Caco-2 (cell line): Measurements from ENCODE around the gene ZMAT5. TPM values are rescaled to one million over a fixed set of nuclear protein-coding genes. Genes with fewer than 3 reads are reported as not detected.

Experiments
- BruUV-seq: library from RNA; stranded (reverse); fragments of 400-500 nt; replicated peaks from 2 replicates; lab custom pipeline; 2021; lab: Mats Ljungman, UMichigan
- CTCF ChIA-PET: fragments of 300-600 bp; sonication (Branson Sonifier 250); formaldehyde crosslinking; loops from one replicate; lab custom pipeline; 2022; ENCODE audit warnings: antibody characterized with exemption; lab: Charles Lee
- POLR2A ChIA-PET: fragments of 300-600 bp; sonication (Branson Sonifier 250); formaldehyde crosslinking; loops from one replicate; lab custom pipeline; 2022; ENCODE audit warnings: antibody characterized with exemption; lab: Charles Lee
- DNase-seq, 2 experiments: peaks; one replicate each; pipeline versions ENCODE4 v3.0.0 to v3.0.0-alpha.2; 2020 to 2022
- H3K27me3 ChIP-seq: replicated peaks from 2 replicates; pipeline ENCODE4 v1.6.0; 2011; ENCODE audit warnings: low read length; ENCODE audit not compliant: control insufficient read depth, insufficient read depth
- H3K36me3 ChIP-seq: 2 replicates; pipeline ENCODE4 v1.5.1; 2011; ENCODE audit warnings: low read length; ENCODE audit not compliant: control insufficient read depth, insufficient read depth
- H3K4me1 ChIP-seq: fragments of 250-450 bp; sonication (Bioruptor Pico); 2 replicates; pipeline ENCODE4 v1.5.1; 2020; ENCODE audit warnings: mild to moderate bottlenecking
- H3K4me3 ChIP-seq: 2 replicates; pipeline ENCODE4 v1.5.1; 2011; ENCODE audit warnings: low read depth, mild to moderate bottlenecking, control low read depth, low read length
- H3K9me3 ChIP-seq: fragments of 250-450 bp; sonication (Bioruptor Pico); 2 replicates; pipeline ENCODE4 v1.5.1; 2020; ENCODE audit warnings: mild to moderate bottlenecking, moderate library complexity
- H3K27ac Mint-ChIP-seq: one replicate; pipeline ENCODE4 v1.8.0; 2022; ENCODE audit warnings: mixed read lengths; ENCODE audit not compliant: unreplicated experiment
- H3K27me3 Mint-ChIP-seq: one replicate; pipeline ENCODE4 v1.8.0; 2022; ENCODE audit warnings: mixed read lengths; ENCODE audit not compliant: insufficient read depth, unreplicated experiment
- H3K36me3 Mint-ChIP-seq: one replicate; pipeline ENCODE4 v1.8.0; 2022; ENCODE audit warnings: mild to moderate bottlenecking, mixed read lengths; ENCODE audit not compliant: insufficient read depth, unreplicated experiment
- H3K4me1 Mint-ChIP-seq: one replicate; pipeline ENCODE4 v1.8.0; 2022; ENCODE audit warnings: low read depth, mixed read lengths; ENCODE audit not compliant: unreplicated experiment
- H3K4me3 Mint-ChIP-seq: one replicate; pipeline ENCODE4 v1.8.0; 2022; ENCODE audit warnings: mild to moderate bottlenecking, moderate library complexity, mixed read lengths; ENCODE audit not compliant: unreplicated experiment
- H3K9me3 Mint-ChIP-seq: one replicate; pipeline ENCODE4 v1.8.0; 2022; ENCODE audit warnings: mixed read lengths; ENCODE audit not compliant: unreplicated experiment
- CTCF ChIP-seq, 2 experiments: fragments of 200-600 bp in 1 of 2; IDR thresholded peaks; 1 replicate in 1 of 2; 2 replicates in 1 of 2; pipeline versions ENCODE4 v1.5.1 to v1.8.0; 2011 to 2022; ENCODE audit warnings: antibody characterized with exemption in 1 of 2, control low read depth in 1 of 2, inconsistent platforms in 1 of 2, low read depth in 1 of 2, low read length in 1 of 2, mild to moderate bottlenecking in 1 of 2, moderate library complexity in 1 of 2; ENCODE audit not compliant: insufficient read depth in 1 of 2, severe bottlenecking in 1 of 2, unreplicated experiment in 1 of 2
- intact Hi-C: fragments of 100-400 bp; cut with micrococcal nuclease; formaldehyde crosslinking; loops from one replicate; pipeline ENCODE4 v1.10.0; 2022; ENCODE audit not compliant: unreplicated experiment
- total RNA-seq: library from RNA; stranded (reverse); gene quantifications from 2 replicates; pipeline ENCODE4 v1.2.3, GENCODE V29; 2022

Gene ZMAT5
- total RNA-seq, 1 experiment from 2014 or later, result 19.7 TPM

GRCh38 chr22:29767171-29768051 is 604 bp upstream of the ZMAT5 start, which contains the start of gene UQCR10:
TSS of gene UQCR10 (plus strand) at chr22:29767369. CDS start at chr22:29767399, 30 bp downstream.
- CTCF ChIA-PET, result interaction anchor here (0.6 kb wide), 2 partner anchors 46 to 471 kb away, joined by 3 read pairs; no protein-coding TSS in a partner anchor
- peak within 1 kb of the TSS; percentile 99 for H3K27ac Mint-ChIP-seq

GRCh38 chr22:29765905-29766631 is 739 bp downstream of the ZMAT5 start:
- TSS peak; percentile 83 for BruUV-seq
- intact Hi-C loops, result loop anchor here (5.0 to 10.0 kb wide), 3 partner anchors 36 to 319 kb away; partner anchors contain the start of gene HORMAD2
- no peaks in the 10 kb centered on the region for H3K27me3 Mint-ChIP-seq
- H3K4me1 ChIP-seq, result peaks cover 30% of the 10 kb centered on the region
- CTCF ChIA-PET, result no interaction called here
- peaks cover 19% of the 10 kb centered on the region for H3K4me1 Mint-ChIP-seq
- H3K9me3 ChIP-seq, result no peaks in the 10 kb centered on the region
- H3K36me3 Mint-ChIP-seq, result peaks cover 42% of the 10 kb centered on the region
- H3K4me3 ChIP-seq, result peak overlapping the region; percentile 61
- TF ChIP-seq CTCF (IDR thresholded peaks at IDR 0.05; ENCODE audit: insufficient read depth in 1 of 2, low read depth in 1 of 2, low read length in 1 of 2, severe bottlenecking in 1 of 2, unreplicated experiment in 1 of 2), result no peak
- H3K27me3 ChIP-seq, result no peaks in the 10 kb centered on the region
- peak overlapping the region; percentile 99 for H3K27ac Mint-ChIP-seq
- peak in 1 of 2 experiments; percentile 56 for DNase-seq
- peak overlapping the region; percentile 99 for H3K4me3 Mint-ChIP-seq
- H3K9me3 Mint-ChIP-seq, result no peaks in the 10 kb centered on the region
- POLR2A ChIA-PET, result interaction anchor here (1.0 kb wide), 1 partner anchor 71 kb away, joined by 4 read pairs; the partner anchor contains the start of gene ASCC2
- H3K36me3 ChIP-seq, result no peaks in the 10 kb centered on the region; the same call in 1 of the 2 replicates

More at GRCh38 chr22:29767171-29768051, 604 bp upstream of the ZMAT5 start, which contains the start of gene UQCR10:
- H3K4me1 ChIP-seq, result peaks cover 30% of the 10 kb centered on the region
- peak within 1 kb of the TSS; percentile 98 for H3K4me3 ChIP-seq
- Mint-ChIP-seq H3K36me3 (peaks cover 43% of the 10 kb centered on the region), H3K27me3 (no peaks in the 10 kb centered on the region), H3K9me3 (no peaks in the 10 kb centered on the region), H3K4me1 (peaks cover 24% of the 10 kb centered on the region), H3K4me3 (peak within 1 kb of the TSS; percentile 99)
- H3K9me3 ChIP-seq, result no peaks in the 10 kb centered on the region
- BruUV-seq, result TSS peak; percentile 84
- intact Hi-C loops, result loop anchor here (5.0 to 10.0 kb wide), 3 partner anchors 35 to 317 kb away; partner anchors contain the start of gene HORMAD2
- no peak for TF ChIP-seq CTCF (IDR thresholded peaks at IDR 0.05; ENCODE audit: insufficient read depth in 1 of 2, low read depth in 1 of 2, low read length in 1 of 2, severe bottlenecking in 1 of 2, unreplicated experiment in 1 of 2)
- POLR2A ChIA-PET, result interaction anchor here (0.6 to 1.0 kb wide), 4 partner anchors 19 to 70 kb away, joined by 3 to 4 read pairs (median 4); partner anchors contain the start of gene ASCC2
- no peaks in the 10 kb centered on the region for H3K27me3 ChIP-seq
- H3K36me3 ChIP-seq, result no peaks in the 10 kb centered on the region; the same call in 1 of the 2 replicates
- DNase-seq, result peak; percentile 88 to 90
